OCI-LY7 (cell line): ENCODE measurements around the gene SERPIND1. TPM values are rescaled to one million over a fixed set of nuclear protein-coding genes. Genes with fewer than 3 reads are reported as not detected.

Source experiments
- BruUV-seq: library from RNA; stranded (reverse); fragments of 400-500 nt; replicated peaks from 2 replicates; lab custom pipeline; 2021; lab: Mats Ljungman, UMichigan
- CTCF ChIA-PET: fragments of 300-600 bp; sonication (Branson Sonifier 250); formaldehyde crosslinking; loops from one replicate; lab custom pipeline; 2022; ENCODE audit warnings: antibody characterized with exemption; ENCODE audit not compliant: unreplicated experiment; lab: Charles Lee
- POLR2A ChIA-PET: fragments of 300-600 bp; sonication (Branson Sonifier 250); formaldehyde crosslinking; loops from one replicate; lab custom pipeline; 2022; ENCODE audit warnings: antibody characterized with exemption; lab: Charles Lee
- DNase-seq: peaks from one replicate; pipeline ENCODE4 v3.0.0-alpha.2; 2015; ENCODE audit warnings: low spot score
- H2AFZ ChIP-seq: fragments of 200-600 bp; sonication (generic), shearing (Covaris generic); 2 replicates; pipeline ENCODE4 v1.6.1; 2014; ENCODE audit warnings: mild to moderate bottlenecking, antibody characterized with exemption, low read length, moderate library complexity
- H3K27ac ChIP-seq: fragments of 200-600 bp; sonication (generic); 2 replicates; pipeline ENCODE4 v1.5.1; 2014; ENCODE audit warnings: mixed run types, low read depth, mild to moderate bottlenecking, moderate library complexity, low read length, inconsistent platforms; ENCODE audit not compliant: poor library complexity, severe bottlenecking
- H3K36me3 ChIP-seq: fragments of 200-600 bp; sonication (generic); 2 replicates; pipeline ENCODE4 v1.6.1; 2014; ENCODE audit warnings: mild to moderate bottlenecking, antibody characterized with exemption, low read length, moderate library complexity, mixed read lengths; ENCODE audit not compliant: insufficient read depth
- H3K4me1 ChIP-seq: fragments of 200-600 bp; sonication (generic); 2 replicates; pipeline ENCODE4 v1.5.1; 2014; ENCODE audit warnings: mild to moderate bottlenecking, low read length; ENCODE audit not compliant: insufficient read depth, poor library complexity, severe bottlenecking
- H3K4me2 ChIP-seq: fragments of 200-600 bp; sonication (generic); 2 replicates; pipeline ENCODE4 v1.6.1; 2014; ENCODE audit warnings: mild to moderate bottlenecking, low read length
- H3K4me3 ChIP-seq: fragments of 200-600 bp; sonication (generic); 2 replicates; pipeline ENCODE4 v1.5.1; 2014; ENCODE audit warnings: mild to moderate bottlenecking, low read depth, low read length; ENCODE audit not compliant: poor library complexity, severe bottlenecking
- H3K79me2 ChIP-seq: fragments of 200-600 bp; sonication (generic); 2 replicates; pipeline ENCODE4 v1.6.1; 2016; ENCODE audit warnings: low read depth, mild to moderate bottlenecking, low read length, moderate library complexity, mixed read lengths; ENCODE audit not compliant: insufficient read depth
- H3K9me2 ChIP-seq: fragments of 200-600 bp; sonication (generic); 2 replicates; pipeline ENCODE4 v1.6.1; 2016; ENCODE audit warnings: mild to moderate bottlenecking, low read length, mixed read lengths; ENCODE audit not compliant: insufficient read depth
- H3K9me3 ChIP-seq: fragments of 200-600 bp; sonication (generic); 2 replicates; pipeline ENCODE4 v1.6.1; 2014; ENCODE audit warnings: mild to moderate bottlenecking, mixed run types, low read length, mixed read lengths
- H4K20me1 ChIP-seq: fragments of 200-600 bp; sonication (generic); 2 replicates; pipeline ENCODE4 v1.6.1; 2014; ENCODE audit warnings: mild to moderate bottlenecking, antibody characterized with exemption, low read length, moderate library complexity, mixed read lengths; ENCODE audit not compliant: insufficient read depth
- EZH2phosphoT487 ChIP-seq: fragments of 200-600 bp; sonication (generic); IDR thresholded peaks from 2 replicates; pipeline ENCODE4 v1.6.1; 2018; ENCODE audit warnings: low read depth, borderline replicate concordance, mild to moderate bottlenecking, mixed run types, antibody characterized with exemption, low read length, moderate library complexity, mixed read lengths
- intact Hi-C: fragments of 100-400 bp; cut with micrococcal nuclease; formaldehyde crosslinking; loops from one replicate; pipeline ENCODE4 v1.10.0; 2022; ENCODE audit not compliant: unreplicated experiment
- total RNA-seq, 2 experiments: library from RNA; depleted of rRNA in 1 of 2; stranded (reverse); fragments of >200 nt in 1 of 2; shearing (Covaris generic) in 1 of 2; gene quantifications; 2 replicates each; pipeline ENCODE4 v1.2.3, GENCODE V29; 2014 to 2022
- TF ChIP-seq, protein P1 (sequence below): fragments of 200-600 bp; sonication (generic); conservative IDR thresholded peaks from 2 replicates; pipeline ENCODE4 v1.5.1; 2014; ENCODE audit warnings: mild to moderate bottlenecking, antibody characterized with exemption, low read length, moderate library complexity, mixed read lengths

The SERPIND1 gene
- total RNA-seq, 2 experiments from 2014 or later, result not detected

DNA sequence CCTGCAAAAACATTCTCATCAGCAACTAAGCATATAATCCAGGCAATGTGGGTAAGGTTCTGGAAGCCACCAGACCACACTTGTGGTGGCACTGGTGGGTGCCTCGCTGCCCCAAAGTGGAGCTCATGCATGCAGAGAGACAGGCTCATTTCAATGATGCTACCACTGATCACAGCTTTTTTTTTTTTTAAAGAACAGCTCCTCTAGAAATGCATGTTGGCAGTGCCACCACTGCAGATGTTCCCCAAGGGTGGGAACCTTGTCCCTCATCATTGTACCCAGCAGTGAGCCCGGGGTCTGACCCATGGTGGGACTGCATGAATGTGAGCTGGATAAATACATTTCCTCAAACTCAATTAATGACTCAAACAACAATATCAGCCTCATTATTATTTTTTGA lies 31.1 kb upstream of the SERPIND1 start:
- CTCF ChIA-PET, result no interaction called here
- BruUV-seq, result no TSS peak

GRCh38 chr22:20744456-20744855 lies 29.5 kb upstream of the SERPIND1 start:
- no peak overlapping the region for H3K4me3 ChIP-seq
- BruUV-seq, result no TSS peak
- no peak overlapping the region for H3K27ac ChIP-seq
- no peak for DNase-seq
- H3K36me3 ChIP-seq, result peaks cover 69% of the 10 kb centered on the region
- H3K4me2 ChIP-seq, result no peak overlapping the region
- H3K9me3 ChIP-seq, result no peaks in the 10 kb centered on the region
- POLR2A ChIA-PET, result no interaction called here
- H3K9me2 ChIP-seq, result no peaks in the 10 kb centered on the region
- TF ChIP-seq, protein P1, sequence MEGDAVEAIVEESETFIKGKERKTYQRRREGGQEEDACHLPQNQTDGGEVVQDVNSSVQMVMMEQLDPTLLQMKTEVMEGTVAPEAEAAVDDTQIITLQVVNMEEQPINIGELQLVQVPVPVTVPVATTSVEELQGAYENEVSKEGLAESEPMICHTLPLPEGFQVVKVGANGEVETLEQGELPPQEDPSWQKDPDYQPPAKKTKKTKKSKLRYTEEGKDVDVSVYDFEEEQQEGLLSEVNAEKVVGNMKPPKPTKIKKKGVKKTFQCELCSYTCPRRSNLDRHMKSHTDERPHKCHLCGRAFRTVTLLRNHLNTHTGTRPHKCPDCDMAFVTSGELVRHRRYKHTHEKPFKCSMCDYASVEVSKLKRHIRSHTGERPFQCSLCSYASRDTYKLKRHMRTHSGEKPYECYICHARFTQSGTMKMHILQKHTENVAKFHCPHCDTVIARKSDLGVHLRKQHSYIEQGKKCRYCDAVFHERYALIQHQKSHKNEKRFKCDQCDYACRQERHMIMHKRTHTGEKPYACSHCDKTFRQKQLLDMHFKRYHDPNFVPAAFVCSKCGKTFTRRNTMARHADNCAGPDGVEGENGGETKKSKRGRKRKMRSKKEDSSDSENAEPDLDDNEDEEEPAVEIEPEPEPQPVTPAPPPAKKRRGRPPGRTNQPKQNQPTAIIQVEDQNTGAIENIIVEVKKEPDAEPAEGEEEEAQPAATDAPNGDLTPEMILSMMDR, result no peak
- no peak for TF ChIP-seq EZH2phosphoT487
- intact Hi-C loops, result loop anchor here (5.0 kb wide), 1 partner anchor 42 kb away; no protein-coding TSS in a partner anchor
- H4K20me1 ChIP-seq, result no peaks in the 10 kb centered on the region
- H2AFZ ChIP-seq, result no peak overlapping the region
- H3K79me2 ChIP-seq, result no peaks in the 10 kb centered on the region
- CTCF ChIA-PET, result no interaction called here
- H3K4me1 ChIP-seq, result peaks cover 9% of the 10 kb centered on the region

More for the DNA sequence above, 31.1 kb upstream of the SERPIND1 start:
- no peak overlapping the region for H3K4me2 ChIP-seq
- DNase-seq, result no peak
- H3K9me2 ChIP-seq, result no peaks in the 10 kb centered on the region
- H3K36me3 ChIP-seq, result peaks cover 68% of the 10 kb centered on the region
- POLR2A ChIA-PET, result interaction anchor here (0.7 kb wide), 1 partner anchor 221 kb away, joined by 3 read pairs; no protein-coding TSS in a partner anchor
- no peak for TF ChIP-seq EZH2phosphoT487
- TF ChIP-seq, protein P1, result no peak
- H3K4me3 ChIP-seq, result no peak overlapping the region
- intact Hi-C loops, result loop anchor here (5.0 kb wide), 1 partner anchor 40 kb away; no protein-coding TSS in a partner anchor
- H3K4me1 ChIP-seq, result no peaks in the 10 kb centered on the region
- H3K27ac ChIP-seq, result no peak overlapping the region
- H2AFZ ChIP-seq, result no peak overlapping the region
- H4K20me1 ChIP-seq, result no peaks in the 10 kb centered on the region
- H3K79me2 ChIP-seq, result no peaks in the 10 kb centered on the region
- no peaks in the 10 kb centered on the region for H3K9me3 ChIP-seq

- H3K36me3 ChIP-seq, result peaks cover 70% of the 10 kb centered on the region
Measured at GRCh38 chr22:20745119-20745518, 28.8 kb upstream of the SERPIND1 start.

More at GRCh38 chr22:20745119-20745518, 28.8 kb upstream of the SERPIND1 start:
- no peaks in the 10 kb centered on the region for H3K79me2 ChIP-seq
- POLR2A ChIA-PET, result no interaction called here
- no peaks in the 10 kb centered on the region for H3K9me3 ChIP-seq
- BruUV-seq, result no TSS peak
- no peak for TF ChIP-seq EZH2phosphoT487
- TF ChIP-seq, protein P1, result no peak
- H3K4me2 ChIP-seq, result no peak overlapping the region
- H3K9me2 ChIP-seq, result no peaks in the 10 kb centered on the region
- no peak overlapping the region for H3K4me3 ChIP-seq
- no peak overlapping the region for H2AFZ ChIP-seq
- H3K4me1 ChIP-seq, result peaks cover 10% of the 10 kb centered on the region
- H3K27ac ChIP-seq, result no peak overlapping the region
- intact Hi-C loops, result no loop called here
- no peak for DNase-seq
- CTCF ChIA-PET, result no interaction called here
- H4K20me1 ChIP-seq, result no peaks in the 10 kb centered on the region
